ENCODE measurements around the gene SLC17A2. TPM values are rescaled to one million over a fixed set of nuclear protein-coding genes. Genes with fewer than 3 reads are reported as not detected.

The SLC17A2 gene
- total RNA-seq, 4 donors from 2014 or later: not detected

DNA sequence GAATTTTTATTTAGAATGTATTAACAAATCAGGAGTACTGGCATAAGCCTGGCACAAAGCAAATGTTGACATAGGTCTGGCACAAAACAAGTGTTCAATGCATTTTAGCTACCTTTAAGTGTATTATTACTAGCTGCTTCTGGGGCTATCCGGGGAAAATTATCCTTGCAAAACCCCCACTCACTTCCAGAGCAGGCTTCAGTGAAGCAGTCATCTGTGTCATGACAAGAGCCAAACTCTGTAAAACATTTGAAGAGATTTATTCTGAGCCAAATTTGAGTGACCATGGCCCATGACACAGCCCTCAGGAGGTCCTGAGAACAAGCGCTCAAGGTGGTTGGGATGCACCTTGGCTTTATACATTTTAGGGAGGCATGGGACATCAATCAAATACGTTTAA, 25.7 kb upstream of the SLC17A2 start:
- Histone ChIP-seq H3K4me1 (no peaks in the 10 kb centered on the region), H3K36me3 (no peaks in the 10 kb centered on the region), H3K27me3 (no peaks in the 10 kb centered on the region), H3K9me3 (no peaks in the 10 kb centered on the region), H3K27ac (no peak overlapping the region), H3K4me3 (no peak overlapping the region)
- TF ChIP-seq, protein P1, sequence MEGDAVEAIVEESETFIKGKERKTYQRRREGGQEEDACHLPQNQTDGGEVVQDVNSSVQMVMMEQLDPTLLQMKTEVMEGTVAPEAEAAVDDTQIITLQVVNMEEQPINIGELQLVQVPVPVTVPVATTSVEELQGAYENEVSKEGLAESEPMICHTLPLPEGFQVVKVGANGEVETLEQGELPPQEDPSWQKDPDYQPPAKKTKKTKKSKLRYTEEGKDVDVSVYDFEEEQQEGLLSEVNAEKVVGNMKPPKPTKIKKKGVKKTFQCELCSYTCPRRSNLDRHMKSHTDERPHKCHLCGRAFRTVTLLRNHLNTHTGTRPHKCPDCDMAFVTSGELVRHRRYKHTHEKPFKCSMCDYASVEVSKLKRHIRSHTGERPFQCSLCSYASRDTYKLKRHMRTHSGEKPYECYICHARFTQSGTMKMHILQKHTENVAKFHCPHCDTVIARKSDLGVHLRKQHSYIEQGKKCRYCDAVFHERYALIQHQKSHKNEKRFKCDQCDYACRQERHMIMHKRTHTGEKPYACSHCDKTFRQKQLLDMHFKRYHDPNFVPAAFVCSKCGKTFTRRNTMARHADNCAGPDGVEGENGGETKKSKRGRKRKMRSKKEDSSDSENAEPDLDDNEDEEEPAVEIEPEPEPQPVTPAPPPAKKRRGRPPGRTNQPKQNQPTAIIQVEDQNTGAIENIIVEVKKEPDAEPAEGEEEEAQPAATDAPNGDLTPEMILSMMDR (IDR thresholded peaks at IDR 0.05): no peak
- TF ChIP-seq POLR2A (IDR thresholded peaks at IDR 0.05): no peak
- no peak for DNase-seq

DNA sequence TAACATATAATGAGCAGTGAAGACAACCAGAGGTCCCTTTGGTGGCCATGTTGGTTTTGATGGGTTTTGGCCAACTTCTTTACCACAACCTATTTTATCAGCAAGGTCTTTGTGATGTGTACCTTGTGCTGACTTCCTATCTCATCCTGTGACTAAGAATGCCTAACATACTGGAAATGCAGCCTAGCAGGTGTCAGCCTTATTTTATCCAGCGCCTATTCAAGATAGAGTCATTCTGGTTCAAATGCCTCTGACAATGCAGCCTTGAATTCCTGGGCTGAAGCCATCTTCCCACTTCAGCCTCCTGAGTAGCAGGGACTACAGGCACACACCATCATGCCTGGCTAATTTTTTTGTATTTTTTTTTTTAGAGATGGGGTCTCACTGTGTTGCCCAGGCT, 24.3 kb upstream of the SLC17A2 start:
- H3K9me3 ChIP-seq: no peaks in the 10 kb centered on the region

DNA sequence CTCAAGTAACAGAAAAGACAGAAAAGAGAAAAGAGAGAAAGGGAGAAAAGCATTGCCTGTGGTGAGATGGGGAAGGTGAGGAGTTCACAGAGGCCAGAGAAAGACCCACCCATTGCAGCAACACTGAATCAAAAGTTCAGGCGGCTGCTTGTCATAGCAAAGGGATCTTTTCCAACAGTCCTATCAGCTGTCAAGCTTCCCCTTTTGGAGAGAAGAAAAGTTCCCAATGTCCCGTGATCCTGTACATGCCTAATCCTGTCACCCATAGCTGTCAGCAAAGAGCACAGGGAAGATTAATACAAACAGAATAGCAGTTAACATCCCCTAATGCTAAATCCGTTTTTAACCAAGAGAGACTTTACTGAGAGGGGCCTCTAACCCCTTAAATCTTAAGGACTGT, 23.2 kb upstream of the SLC17A2 start:
- TF ChIP-seq POLR2A (IDR thresholded peaks at IDR 0.05): no peak
- TF ChIP-seq, protein P1 (IDR thresholded peaks at IDR 0.05): no peak
- H3K27ac ChIP-seq: no peak overlapping the region

More for the DNA sequence above, 24.3 kb upstream of the SLC17A2 start:
- Histone ChIP-seq H3K36me3 (no peaks in the 10 kb centered on the region), H3K4me3 (no peak overlapping the region), H3K27ac (no peak overlapping the region), H3K4me1 (no peaks in the 10 kb centered on the region), H3K27me3 (no peaks in the 10 kb centered on the region)
- no peak for DNase-seq
- TF ChIP-seq POLR2A (IDR thresholded peaks at IDR 0.05): no peak
- TF ChIP-seq, protein P1 (IDR thresholded peaks at IDR 0.05): no peak

DNA sequence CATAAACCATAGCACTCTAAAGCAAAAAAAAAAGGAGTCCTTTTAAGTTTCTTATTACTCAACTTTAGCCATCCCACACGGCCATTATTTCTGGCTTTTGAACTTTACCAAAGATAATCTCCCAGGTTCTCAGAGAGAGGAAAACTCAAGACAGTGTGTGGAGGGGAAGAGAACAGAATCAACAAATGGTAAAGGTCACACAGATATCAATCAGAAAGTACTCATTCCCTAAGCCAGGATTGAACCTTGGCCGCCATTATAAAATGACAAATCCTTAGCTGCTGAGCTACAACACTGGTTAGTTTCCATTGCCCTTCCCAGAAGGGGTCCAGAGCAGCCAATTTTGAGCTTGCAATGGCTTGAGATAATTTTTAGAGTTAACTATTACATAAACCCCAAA, 22.0 kb upstream of the SLC17A2 start:
- H3K27me3 ChIP-seq: no peaks in the 10 kb centered on the region
- DNase-seq: peak in 1 of 3 donors; percentile 55
- H3K27ac ChIP-seq: peak overlapping the region in 1 of 4 donors; percentile 22
- H3K4me3 ChIP-seq: no peak overlapping the region
- H3K4me1 ChIP-seq: no peaks in the 10 kb centered on the region
- TF ChIP-seq POLR2A (IDR thresholded peaks at IDR 0.05): no peak
- TF ChIP-seq, protein P1 (IDR thresholded peaks at IDR 0.05): no peak
- H3K9me3 ChIP-seq: no peaks in the 10 kb centered on the region
- no peaks in the 10 kb centered on the region for H3K36me3 ChIP-seq

More for the DNA sequence above, 23.2 kb upstream of the SLC17A2 start:
- H3K36me3 ChIP-seq: no peaks in the 10 kb centered on the region
- no peak for DNase-seq
- H3K4me1 ChIP-seq: no peaks in the 10 kb centered on the region
- H3K4me3 ChIP-seq: no peak overlapping the region
- no peaks in the 10 kb centered on the region for H3K27me3 ChIP-seq
- H3K9me3 ChIP-seq: no peaks in the 10 kb centered on the region

DNA sequence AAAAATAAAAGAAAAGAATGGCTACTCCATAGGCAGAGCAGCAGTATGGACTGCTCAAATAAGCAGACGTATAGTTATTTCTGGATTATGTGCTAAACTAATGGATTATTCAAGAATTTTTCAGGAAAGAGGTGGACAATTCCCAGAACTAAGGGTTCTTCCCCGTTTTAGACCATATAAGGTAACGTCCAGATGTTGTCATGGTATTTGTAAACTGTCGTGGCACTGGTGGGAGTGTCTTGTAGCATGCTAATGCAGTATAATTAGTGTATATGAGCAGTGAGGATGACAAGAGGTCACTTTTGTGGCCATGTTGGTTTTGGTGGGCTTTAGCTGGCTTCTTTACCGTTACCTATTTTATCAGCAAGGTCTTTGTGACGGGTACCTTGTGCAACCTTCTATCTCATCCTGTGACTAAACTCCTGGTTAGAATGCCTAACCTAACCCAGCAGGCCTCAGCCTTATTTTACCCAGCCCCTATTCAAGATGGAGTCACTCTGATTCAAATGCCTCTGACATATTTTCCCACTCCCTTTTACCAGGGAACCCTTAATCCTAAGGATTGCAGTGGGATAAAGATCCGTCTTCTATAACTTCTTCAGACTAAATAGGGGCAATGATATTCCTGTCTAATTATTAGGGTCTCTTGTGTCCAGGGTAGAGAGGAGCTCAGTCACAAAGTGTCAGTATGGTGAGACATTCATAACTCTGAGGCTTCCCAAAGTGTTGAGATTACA, 21.0 kb upstream of the SLC17A2 start:
- Histone ChIP-seq H3K4me1 (no peaks in the 10 kb centered on the region), H3K27ac (no peak overlapping the region), H3K4me3 (no peak overlapping the region), H3K36me3 (no peaks in the 10 kb centered on the region), H3K9me3 (no peaks in the 10 kb centered on the region), H3K27me3 (no peaks in the 10 kb centered on the region)
- DNase-seq: no peak
- no peak for TF ChIP-seq POLR2A (IDR thresholded peaks at IDR 0.05)
- TF ChIP-seq, protein P1 (IDR thresholded peaks at IDR 0.05): no peak

Measured in Peyer's patch (tissue), 4 donors.